ENCODE measurements around the gene CBS.
"Not testable (repeated sequence)": the region's sequence is repeated elsewhere in the genome, so short reads cannot be mapped to it uniquely, and the experiment has no call there.

DNA sequence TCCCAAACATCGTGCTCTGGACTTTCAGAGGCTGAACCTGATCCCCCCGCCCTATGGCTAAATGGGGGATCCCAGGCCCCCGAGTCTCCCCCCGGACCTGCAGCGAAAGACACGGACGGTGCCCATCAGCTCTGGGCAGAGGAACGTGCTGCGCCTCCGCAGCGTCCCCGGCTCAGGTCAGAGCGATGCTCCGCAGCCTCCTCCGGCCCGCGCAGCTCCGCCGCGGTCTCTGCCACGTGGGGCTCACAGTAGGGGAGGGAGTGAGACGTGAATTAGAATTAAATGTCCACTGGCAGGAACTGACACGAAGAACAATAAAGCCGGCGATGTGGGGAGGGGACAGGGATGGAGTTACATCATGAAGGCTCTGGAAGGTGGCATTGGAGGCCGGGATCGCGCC lies 1.0 kb upstream of the CBS start:
- TF ChIP-seq POLR2A (IDR thresholded peaks at IDR 0.05; ENCODE audit: low read length); GATA1 (IDR thresholded peaks at IDR 0.05; ENCODE audit: low read depth, low read length): not testable (repeated sequence)
